Neural cell (in vitro differentiated cells): ENCODE measurements around the gene APCDD1.

ENCODE experiments used
- EP300 ChIP-seq: fragments of 450-650 bp; conservative IDR thresholded peaks from 2 replicates; pipeline ENCODE4 v1.6.1; 2014; ENCODE audit warnings: antibody characterized with exemption, mild to moderate bottlenecking, moderate library complexity; ENCODE audit not compliant: poor library complexity, severe bottlenecking
- EZH2 ChIP-seq: fragments of 200-600, 300-800 bp; shearing (Covaris generic), sonication (generic); IDR thresholded peaks from 2 replicates; pipeline ENCODE4 v1.6.1; 2014; ENCODE audit warnings: antibody characterized with exemption, low read length, borderline replicate concordance, mild to moderate bottlenecking; ENCODE audit not compliant: insufficient read depth, poor library complexity, severe bottlenecking
- MXI1 ChIP-seq: fragments of 450-650 bp; conservative IDR thresholded peaks from 2 replicates; pipeline ENCODE4 v1.6.1; 2014; ENCODE audit warnings: antibody characterized with exemption, mild to moderate bottlenecking; ENCODE audit not compliant: poor library complexity, severe bottlenecking
- POLR2AphosphoS5 ChIP-seq: IDR thresholded peaks from 2 replicates; pipeline ENCODE4 v1.6.1; 2012
- RAD21 ChIP-seq: fragments of 450-650 bp; conservative IDR thresholded peaks from 2 replicates; pipeline ENCODE4 v1.6.1; 2014; ENCODE audit warnings: antibody characterized with exemption, mild to moderate bottlenecking, moderate library complexity
- SMC3 ChIP-seq: fragments of 450-650 bp; conservative IDR thresholded peaks from 2 replicates; pipeline ENCODE4 v1.6.1; 2014; ENCODE audit warnings: antibody characterized with exemption, mild to moderate bottlenecking, moderate library complexity; ENCODE audit not compliant: poor library complexity
- TAF1 ChIP-seq: IDR thresholded peaks from 2 replicates; pipeline ENCODE4 v1.6.1; 2012; ENCODE audit warnings: low read depth
- TF ChIP-seq, protein P1 (sequence below): fragments of 450-650 bp; IDR thresholded peaks from 2 replicates; pipeline ENCODE4 v1.5.1; 2014; ENCODE audit warnings: antibody characterized with exemption, mild to moderate bottlenecking, moderate library complexity; ENCODE audit not compliant: poor library complexity, severe bottlenecking
- TF ChIP-seq, protein P2 (sequence below): IDR thresholded peaks from 2 replicates; pipeline ENCODE4 v1.6.1; 2012; ENCODE audit warnings: borderline replicate concordance

DNA sequence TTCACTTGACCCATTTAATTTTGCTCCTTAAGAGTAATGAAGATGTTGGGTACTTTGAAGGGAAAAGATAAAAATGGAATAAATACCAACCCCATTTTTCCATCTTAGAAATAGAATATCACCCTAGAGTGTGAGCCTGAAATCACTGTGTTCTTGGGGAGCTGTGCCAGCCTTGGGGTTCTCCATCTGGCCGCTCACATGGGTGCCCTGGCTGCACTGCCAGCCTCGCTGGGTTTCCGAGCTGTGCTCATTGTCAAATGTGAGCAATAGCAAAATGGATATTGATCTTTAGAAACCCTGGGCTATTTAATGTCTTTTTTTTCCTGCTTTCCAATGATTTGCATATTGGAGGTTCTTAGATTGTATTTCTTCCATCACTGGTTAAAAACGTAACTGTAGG is 9.3 kb downstream of the APCDD1 start:
- TF ChIP-seq, protein P1, sequence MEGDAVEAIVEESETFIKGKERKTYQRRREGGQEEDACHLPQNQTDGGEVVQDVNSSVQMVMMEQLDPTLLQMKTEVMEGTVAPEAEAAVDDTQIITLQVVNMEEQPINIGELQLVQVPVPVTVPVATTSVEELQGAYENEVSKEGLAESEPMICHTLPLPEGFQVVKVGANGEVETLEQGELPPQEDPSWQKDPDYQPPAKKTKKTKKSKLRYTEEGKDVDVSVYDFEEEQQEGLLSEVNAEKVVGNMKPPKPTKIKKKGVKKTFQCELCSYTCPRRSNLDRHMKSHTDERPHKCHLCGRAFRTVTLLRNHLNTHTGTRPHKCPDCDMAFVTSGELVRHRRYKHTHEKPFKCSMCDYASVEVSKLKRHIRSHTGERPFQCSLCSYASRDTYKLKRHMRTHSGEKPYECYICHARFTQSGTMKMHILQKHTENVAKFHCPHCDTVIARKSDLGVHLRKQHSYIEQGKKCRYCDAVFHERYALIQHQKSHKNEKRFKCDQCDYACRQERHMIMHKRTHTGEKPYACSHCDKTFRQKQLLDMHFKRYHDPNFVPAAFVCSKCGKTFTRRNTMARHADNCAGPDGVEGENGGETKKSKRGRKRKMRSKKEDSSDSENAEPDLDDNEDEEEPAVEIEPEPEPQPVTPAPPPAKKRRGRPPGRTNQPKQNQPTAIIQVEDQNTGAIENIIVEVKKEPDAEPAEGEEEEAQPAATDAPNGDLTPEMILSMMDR: no peak
- TF ChIP-seq RAD21 (no peak), EP300 (no peak), TAF1 (no peak), SMC3 (no peak), EZH2 (no peak), POLR2AphosphoS5 (no peak), MXI1 (no peak)
- TF ChIP-seq, protein P2, sequence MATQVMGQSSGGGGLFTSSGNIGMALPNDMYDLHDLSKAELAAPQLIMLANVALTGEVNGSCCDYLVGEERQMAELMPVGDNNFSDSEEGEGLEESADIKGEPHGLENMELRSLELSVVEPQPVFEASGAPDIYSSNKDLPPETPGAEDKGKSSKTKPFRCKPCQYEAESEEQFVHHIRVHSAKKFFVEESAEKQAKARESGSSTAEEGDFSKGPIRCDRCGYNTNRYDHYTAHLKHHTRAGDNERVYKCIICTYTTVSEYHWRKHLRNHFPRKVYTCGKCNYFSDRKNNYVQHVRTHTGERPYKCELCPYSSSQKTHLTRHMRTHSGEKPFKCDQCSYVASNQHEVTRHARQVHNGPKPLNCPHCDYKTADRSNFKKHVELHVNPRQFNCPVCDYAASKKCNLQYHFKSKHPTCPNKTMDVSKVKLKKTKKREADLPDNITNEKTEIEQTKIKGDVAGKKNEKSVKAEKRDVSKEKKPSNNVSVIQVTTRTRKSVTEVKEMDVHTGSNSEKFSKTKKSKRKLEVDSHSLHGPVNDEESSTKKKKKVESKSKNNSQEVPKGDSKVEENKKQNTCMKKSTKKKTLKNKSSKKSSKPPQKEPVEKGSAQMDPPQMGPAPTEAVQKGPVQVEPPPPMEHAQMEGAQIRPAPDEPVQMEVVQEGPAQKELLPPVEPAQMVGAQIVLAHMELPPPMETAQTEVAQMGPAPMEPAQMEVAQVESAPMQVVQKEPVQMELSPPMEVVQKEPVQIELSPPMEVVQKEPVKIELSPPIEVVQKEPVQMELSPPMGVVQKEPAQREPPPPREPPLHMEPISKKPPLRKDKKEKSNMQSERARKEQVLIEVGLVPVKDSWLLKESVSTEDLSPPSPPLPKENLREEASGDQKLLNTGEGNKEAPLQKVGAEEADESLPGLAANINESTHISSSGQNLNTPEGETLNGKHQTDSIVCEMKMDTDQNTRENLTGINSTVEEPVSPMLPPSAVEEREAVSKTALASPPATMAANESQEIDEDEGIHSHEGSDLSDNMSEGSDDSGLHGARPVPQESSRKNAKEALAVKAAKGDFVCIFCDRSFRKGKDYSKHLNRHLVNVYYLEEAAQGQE: no peak
